HG03571 (cell line): ENCODE results near the gene PTPRJ.

ENCODE experiments used
- ATAC-seq: cut with Tn5 transposase; IDR thresholded peaks from one replicate; pipeline ENCODE4 v1.9.1; 2021; ENCODE audit not compliant: unreplicated experiment

PTPRJ gene

GRCh38 chr11:48034926-48035871 is 54.8 kb downstream of the PTPRJ start:
- no peak for ATAC-seq

GRCh38 chr11:48036011-48036410 is 55.7 kb downstream of the PTPRJ start:
- no peak for ATAC-seq

- ATAC-seq: no peak
These were observed 56.1 kb downstream of the PTPRJ start for GRCh38 chr11:48036466-48036865.

- ATAC-seq: no peak
These were observed 57.5 kb downstream of the PTPRJ start for GRCh38 chr11:48037709-48038468.

- no peak for ATAC-seq
These were observed 60.6 kb downstream of the PTPRJ start for GRCh38 chr11:48040830-48041444.

- no peak for ATAC-seq
These were observed 61.7 kb downstream of the PTPRJ start for GRCh38 chr11:48041877-48042695.

- no peak for ATAC-seq
These were observed 63.0 kb downstream of the PTPRJ start for GRCh38 chr11:48043111-48043990.

GRCh38 chr11:48043991-48044512 is 63.7 kb downstream of the PTPRJ start:
- no peak for ATAC-seq

- no peak for ATAC-seq
These were observed 64.2 kb downstream of the PTPRJ start for GRCh38 chr11:48044577-48044976.

- ATAC-seq: no peak
These were observed 65.2 kb downstream of the PTPRJ start for GRCh38 chr11:48045536-48045935.

- ATAC-seq: no peak
These were observed 67.3 kb downstream of the PTPRJ start for GRCh38 chr11:48047616-48048015.

GRCh38 chr11:48049036-48049435 is 68.7 kb downstream of the PTPRJ start:
- no peak for ATAC-seq

GRCh38 chr11:48050304-48050703 is 69.9 kb downstream of the PTPRJ start:
- no peak for ATAC-seq

GRCh38 chr11:48051217-48051830 is 71.0 kb downstream of the PTPRJ start:
- ATAC-seq: no peak

GRCh38 chr11:48052183-48053044 is 72.1 kb downstream of the PTPRJ start:
- no peak for ATAC-seq

- no peak for ATAC-seq
These were observed 74.6 kb downstream of the PTPRJ start for GRCh38 chr11:48054994-48055291.

- no peak for ATAC-seq
These were observed 75.2 kb downstream of the PTPRJ start for GRCh38 chr11:48055292-48056132.
